K562 (cell line): ENCODE measurements around the gene ANXA4. TPM values are rescaled to one million over a fixed set of nuclear protein-coding genes. Genes with fewer than 3 reads are reported as not detected.

Source experiments
- ATAC-seq: fragments of 200-7000 bp; cut with Tn5 transposase; 3 replicates; pipeline ENCODE4 v1.9.1; 2020; ENCODE audit warnings: moderate library complexity
- BruUV-seq: library from RNA; stranded (reverse); fragments of 400-500 nt; replicated peaks from 2 replicates; lab custom pipeline; 2021; lab: Mats Ljungman, UMichigan
- CTCF ChIA-PET: fragments of 300-600 bp; formaldehyde crosslinking; extraction: SDS; loops from one replicate; lab custom pipeline; 2021; ENCODE audit warnings: low intra/inter-chr PET ratio; lab: Yijun Ruan, JAX
- POLR2A ChIA-PET: fragments of 300-600, 350-650 bp; sonication (Branson Sonifier 250); formaldehyde crosslinking; extraction: SDS; loops from one replicate; lab custom pipeline; 2021; ENCODE audit warnings: antibody characterized with exemption, inconsistent platforms; lab: Yijun Ruan, JAX
- DNase-seq, 4 experiments: peaks; one replicate each; pipeline versions ENCODE4 v3.0.0 to v3.0.0-alpha.2; 2011 to 2018; ENCODE audit warnings: low spot score in 3 of 4, mixed read lengths in 3 of 4; ENCODE audit errors: extremely low read depth in 1 of 4
- FAIRE-seq: peaks from 2 replicates; lab custom pipeline; 2011; peaks lifted over from hg19 to GRCh38; lab: Jason Lieb, UNC
- H2AFZ ChIP-seq: 2 replicates; pipeline ENCODE4 v1.6.0; 2011; ENCODE audit warnings: low read depth, low read length, control low read depth, inconsistent platforms
- H3K27ac ChIP-seq: fragments of 200-600 bp; 3 replicates; pipeline ENCODE4 v1.8.0; 2011; ENCODE audit warnings: low read depth, mild to moderate bottlenecking, control low read depth, inconsistent platforms, low read length, moderate library complexity, mixed read lengths; ENCODE audit errors: extremely low read depth
- H3K27me3 ChIP-seq, 2 experiments: fragments of 300-600 bp in 1 of 2; 2 replicates in 1 of 2; 3 replicates in 1 of 2; pipeline versions ENCODE4 v1.6.0 to v1.8.0; 2011; ENCODE audit warnings: inconsistent platforms in 2 of 2, low read length in 2 of 2, mild to moderate bottlenecking in 1 of 2, mixed read lengths in 1 of 2, moderate library complexity in 1 of 2; ENCODE audit not compliant: control insufficient read depth in 2 of 2, insufficient read depth in 2 of 2
- H3K36me3 ChIP-seq: fragments of 300-600 bp; 3 replicates; pipeline ENCODE4 v1.8.0; 2011; ENCODE audit warnings: mild to moderate bottlenecking, low read length, inconsistent platforms; ENCODE audit not compliant: control insufficient read depth, insufficient read depth
- H3K4me1 ChIP-seq, 2 experiments: fragments of 200-600 bp in 1 of 2; replicated peaks in 1 of 2; 2 replicates in 1 of 2; 3 replicates in 1 of 2; pipeline versions ENCODE4 v1.5.1 to v1.8.0; 2011; ENCODE audit warnings: inconsistent platforms in 2 of 2, low read length in 2 of 2, mild to moderate bottlenecking in 1 of 2, mixed read lengths in 1 of 2, moderate library complexity in 1 of 2; ENCODE audit not compliant: control insufficient read depth in 2 of 2, insufficient read depth in 2 of 2
- H3K4me2 ChIP-seq: 2 replicates; pipeline ENCODE4 v1.6.1; 2011; ENCODE audit warnings: low read length, control low read depth, inconsistent platforms, mixed read lengths; ENCODE audit not compliant: insufficient read depth
- H3K4me3 ChIP-seq: fragments of 200-600 bp; sonication (generic), shearing (Covaris generic); 2 replicates; pipeline ENCODE4 v1.5.1; 2016; ENCODE audit warnings: control low read depth, inconsistent platforms
- H3K79me2 ChIP-seq: fragments of 200-600 bp; 3 replicates; pipeline ENCODE4 v1.8.0; 2011; ENCODE audit warnings: low read length, inconsistent platforms; ENCODE audit not compliant: control insufficient read depth, insufficient read depth
- H3K9ac ChIP-seq, 2 experiments: 2 replicates each; pipeline versions ENCODE4 v1.6.0 to v1.6.1; 2011; ENCODE audit warnings: low read depth in 2 of 2, low read length in 2 of 2, control low read depth in 1 of 2, inconsistent platforms in 1 of 2, mild to moderate bottlenecking in 1 of 2, mixed read lengths in 1 of 2; ENCODE audit not compliant: insufficient read depth in 1 of 2
- H3K9me1 ChIP-seq: one replicate; pipeline ENCODE4 v1.6.0; 2011; ENCODE audit warnings: inconsistent platforms, mild to moderate bottlenecking, low read length, moderate library complexity; ENCODE audit not compliant: control insufficient read depth, insufficient read depth
- H3K9me3 ChIP-seq: replicated peaks from 2 replicates; pipeline ENCODE4 v1.5.1; 2011; ENCODE audit warnings: low read depth, low read length, inconsistent platforms; ENCODE audit not compliant: control insufficient read depth, insufficient read depth
- H4K20me1 ChIP-seq: replicated peaks from 2 replicates; pipeline ENCODE4 v1.6.1; 2011; ENCODE audit warnings: low read length, inconsistent platforms, mixed read lengths; ENCODE audit not compliant: control insufficient read depth, insufficient read depth
- ATF3 ChIP-seq, 2 experiments: fragments of 450-650 bp in 1 of 2; sonication (generic) in 1 of 2; formaldehyde crosslinking in 1 of 2; IDR thresholded peaks in 1 of 2; conservative IDR thresholded peaks in 1 of 2; 2 replicates each; pipeline versions ENCODE4 v1.6.1 to v1.8.1; 2016 to 2023; ENCODE audit warnings: mild to moderate bottlenecking in 2 of 2, moderate library complexity in 2 of 2, inconsistent platforms in 1 of 2, missing genetic modification reagents in 1 of 2
- FOSL1 ChIP-seq: fragments of 200-800 bp; sonication (Bioruptor generic); conservative IDR thresholded peaks from 2 replicates; pipeline ENCODE4 v1.6.1; 2016; ENCODE audit warnings: missing genetic modification characterization, missing compliant biosample characterization
- FOXA3 ChIP-seq, 2 experiments: fragments of 450-650 bp in 1 of 2; sonication (generic) in 1 of 2; formaldehyde crosslinking; IDR thresholded peaks in 1 of 2; conservative IDR thresholded peaks in 1 of 2; 2 replicates each; pipeline versions ENCODE4 v1.4.0 to v1.8.0; 2020 to 2022; ENCODE audit warnings: mild to moderate bottlenecking in 2 of 2, missing genetic modification reagents in 1 of 2
- HMBOX1 ChIP-seq: sonication (generic); IDR thresholded peaks from 2 replicates; pipeline ENCODE4 v1.6.1; 2016
- JUND ChIP-seq, 2 experiments: IDR thresholded peaks; 2 replicates in 1 of 2; 3 replicates in 1 of 2; pipeline ENCODE4 v1.6.1; 2011; ENCODE audit warnings: borderline replicate concordance in 2 of 2, low read depth in 2 of 2, low read length in 2 of 2, improper control_type of control experiment in 1 of 2, missing biosample characterization in 1 of 2, missing genetic modification characterization in 1 of 2, missing genetic modification reagents in 1 of 2
- MCM3 ChIP-seq: fragments of 450-650 bp; IDR thresholded peaks from 2 replicates; pipeline ENCODE4 v1.6.1; 2016
- ZNF384 ChIP-seq: IDR thresholded peaks from 2 replicates; pipeline ENCODE4 v1.6.1; 2012; ENCODE audit warnings: low read depth, low read length, improper control_type of control experiment
- WGBS: fragments of 100-300 bp; shearing (Covaris generic); methylation state at CpG from one replicate; pipeline ENCODE4 v1.1.6; 2016; ENCODE audit warnings: low coverage, mixed read lengths; ENCODE audit not compliant: insufficient coverage; ENCODE audit errors: missing lambda C conversion rate; 5-methylcytosine and 5-hydroxymethylcytosine counted together
- in situ Hi-C: fragments of 300-500 bp; cut with MboI; formaldehyde crosslinking; loops from 4 replicates; pipeline ENCODE4 v1.15.0; 2018; ENCODE audit warnings: inconsistent platforms, mixed read lengths
- intact Hi-C: fragments of 100-400 bp; cut with micrococcal nuclease; formaldehyde crosslinking; loops from 2 replicates; pipeline ENCODE4 v1.14.2; 2022
- polyA plus RNA-seq, 8 experiments: library from polyadenylated mRNA; depleted of rRNA in 4 of 8; stranded (reverse) in 5 of 8; unstranded in 3 of 8; fragments of >200 nt; fragmentation: Nextera tagmentation in 2 of 8; fragmentation: Illumina TruSeq in 1 of 8; extraction: Ambion mirVana in 2 of 8; extraction: Trizol in 1 of 8; gene quantifications; 2 replicates each; pipeline versions ENCODE4 v1.2.1 to v1.2.3, GENCODE V29; 2011 to 2014; ENCODE audit warnings: inconsistent platforms in 1 of 8, missing spikeins in 1 of 8
- total RNA-seq, 7 experiments: library from RNA; depleted of rRNA in 6 of 7; stranded (reverse); fragments of >200 nt in 6 of 7; fragmentation: Illumina TruSeq in 2 of 7; extraction: Trizol in 2 of 7; gene quantifications; 2 replicates each; pipeline versions ENCODE4 v1.2.1 to v1.2.3, GENCODE V29; 2011 to 2021; ENCODE audit warnings: low replicate concordance in 1 of 7
- TF ChIP-seq, protein P1 (sequence below): fragments of 450-650 bp; formaldehyde crosslinking; conservative IDR thresholded peaks from 2 replicates; pipeline ENCODE4 v1.4.0; 2022; ENCODE audit warnings: mild to moderate bottlenecking, missing genetic modification characterization

The ANXA4 gene
- total and polyA plus RNA-seq, 9 of the 15 experiments (the other 6 are each of a cell fraction or from before 2014, with no cell fraction given), result 3.4 to 13.6 (median 11.6) TPM

GRCh38 chr2:69755862-69756467 is 14.0 kb downstream of the ANXA4 start:
- Histone ChIP-seq H2AFZ (no peak overlapping the region), H3K9me1 (no peaks in the 10 kb centered on the region), H3K9me3 (no peaks in the 10 kb centered on the region), H3K27me3 (no peaks in the 10 kb centered on the region), H4K20me1 (no peaks in the 10 kb centered on the region), H3K4me1 (peaks cover 0 to 5% of the 10 kb centered on the region in 2 experiments; a peak in 2 of 5 replicates), H3K4me3 (no peak overlapping the region), H3K4me2 (no peak overlapping the region), H3K27ac (no peak overlapping the region), H3K36me3 (no peaks in the 10 kb centered on the region), H3K79me2 (no peaks in the 10 kb centered on the region), H3K9ac (no peak overlapping the region)
- WGBS, result 41% methylated on average over 2 of the region's 2 CpGs
- POLR2A ChIA-PET, result interaction anchor here (0.6 to 1.1 kb wide), 3 partner anchors 9 to 320 kb away, joined by 3 to 4 read pairs (median 3); partner anchors contain the start of gene ANXA4
- FAIRE-seq, result peak; percentile 75
- peak in 1 of 4 experiments; percentile 36 for DNase-seq
- intact Hi-C loops, result no loop called here
- ATAC-seq, result peak; percentile 59; the same call in 2 of the 3 replicates
- CTCF ChIA-PET, result no interaction called here
- TF ChIP-seq HMBOX1 (peak; percentile 94), JUND (IDR thresholded peaks at IDR 0.05; ENCODE audit: borderline replicate concordance, low read depth, low read length) (peak; percentile 46; the same call in 1 of the 2 replicates), JUND (tag; IDR thresholded peaks at IDR 0.05; ENCODE audit: borderline replicate concordance, low read depth, low read length) (0 out of 3 replicates have a peak, but pooled peaks have one; percentile 23), FOSL1 (tag) (peak; percentile 55; the same call in 1 of the 2 replicates), MCM3 (no peak), ZNF384 (peak; percentile 58; the same call in 1 of the 2 replicates), FOXA3 (CRISPR knock-in tag; conservative IDR thresholded peaks at IDR 0.05 in 1 of 2, IDR thresholded peaks at IDR 0.05 in 1 of 2) (no peak), ATF3 (IDR thresholded peaks at IDR 0.05) (peak; percentile 42), ATF3 (CRISPR knock-in tag; conservative IDR thresholded peaks at IDR 0.05) (no peak)
- TF ChIP-seq, protein P1, sequence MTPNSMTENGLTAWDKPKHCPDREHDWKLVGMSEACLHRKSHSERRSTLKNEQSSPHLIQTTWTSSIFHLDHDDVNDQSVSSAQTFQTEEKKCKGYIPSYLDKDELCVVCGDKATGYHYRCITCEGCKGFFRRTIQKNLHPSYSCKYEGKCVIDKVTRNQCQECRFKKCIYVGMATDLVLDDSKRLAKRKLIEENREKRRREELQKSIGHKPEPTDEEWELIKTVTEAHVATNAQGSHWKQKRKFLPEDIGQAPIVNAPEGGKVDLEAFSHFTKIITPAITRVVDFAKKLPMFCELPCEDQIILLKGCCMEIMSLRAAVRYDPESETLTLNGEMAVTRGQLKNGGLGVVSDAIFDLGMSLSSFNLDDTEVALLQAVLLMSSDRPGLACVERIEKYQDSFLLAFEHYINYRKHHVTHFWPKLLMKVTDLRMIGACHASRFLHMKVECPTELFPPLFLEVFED, result no peak
- no TSS peak for BruUV-seq
- in situ Hi-C loops, result no loop called here
